RPMI7951 (cell line): Measurements from ENCODE around the gene MT3. TPM values are rescaled to one million over a fixed set of nuclear protein-coding genes. Genes with fewer than 3 reads are reported as not detected.
"Not testable (repeated sequence)": the region's sequence is repeated elsewhere in the genome, so short reads cannot be mapped to it uniquely, and the experiment has no call there.

Experiments
- DNase-seq: peaks from one replicate; pipeline ENCODE4 v3.0.0-alpha.2; 2012; ENCODE audit warnings: low read depth
- total RNA-seq: library from RNA; depleted of rRNA; stranded (reverse); fragments of >200 nt; shearing (Covaris generic); gene quantifications from 2 replicates; pipeline ENCODE4 v1.2.3, GENCODE V29; 2014

MT3 gene
- total RNA-seq, 1 experiment from 2014 or later = not detected

GRCh38 chr16:56580391-56581048, 8.8 kb upstream of the MT3 start:
- no peak for DNase-seq

DNA sequence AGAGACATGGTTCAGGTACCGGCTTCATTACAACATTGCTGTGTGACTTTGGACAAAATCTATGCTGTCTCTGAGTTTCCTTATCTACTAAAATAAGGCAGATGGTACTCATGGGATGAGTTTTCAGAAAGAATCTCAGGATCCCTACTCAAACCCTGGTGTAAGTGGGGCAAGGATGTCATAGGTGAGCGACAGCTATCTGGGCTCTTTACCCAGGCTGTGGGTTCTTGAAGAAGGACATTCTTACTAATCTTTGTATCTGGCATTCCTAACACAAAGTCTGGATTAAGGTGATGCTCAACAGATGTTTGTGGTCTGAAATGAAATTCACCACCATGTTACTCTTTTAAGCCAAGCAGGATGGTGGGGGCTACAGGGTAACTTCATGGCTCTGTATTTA, 6.4 kb upstream of the MT3 start:
- DNase-seq = not testable (repeated sequence)

- no peak for DNase-seq
Observed at GRCh38 chr16:56583351-56584168, 5.8 kb upstream of the MT3 start.

DNA sequence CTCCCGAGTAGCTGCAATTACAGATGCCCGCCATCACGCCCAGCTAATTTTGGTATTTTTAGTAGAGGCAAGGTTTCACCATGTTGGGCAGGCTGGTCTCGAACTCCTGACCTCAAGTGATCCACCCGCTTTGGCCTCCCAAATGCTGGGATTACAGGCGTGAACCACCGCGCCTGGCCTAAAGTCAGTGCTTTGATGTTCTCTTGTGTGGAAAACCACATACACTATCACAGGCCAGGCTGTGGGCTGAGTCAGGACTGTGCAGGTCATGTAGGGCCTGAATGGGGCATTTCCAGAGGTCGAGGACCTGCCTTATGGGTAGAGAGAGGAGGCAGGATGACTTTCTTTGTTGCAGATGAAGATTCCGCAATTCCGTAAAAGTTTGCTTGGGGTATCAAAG, 5.1 kb upstream of the MT3 start:
- DNase-seq = no peak

DNA sequence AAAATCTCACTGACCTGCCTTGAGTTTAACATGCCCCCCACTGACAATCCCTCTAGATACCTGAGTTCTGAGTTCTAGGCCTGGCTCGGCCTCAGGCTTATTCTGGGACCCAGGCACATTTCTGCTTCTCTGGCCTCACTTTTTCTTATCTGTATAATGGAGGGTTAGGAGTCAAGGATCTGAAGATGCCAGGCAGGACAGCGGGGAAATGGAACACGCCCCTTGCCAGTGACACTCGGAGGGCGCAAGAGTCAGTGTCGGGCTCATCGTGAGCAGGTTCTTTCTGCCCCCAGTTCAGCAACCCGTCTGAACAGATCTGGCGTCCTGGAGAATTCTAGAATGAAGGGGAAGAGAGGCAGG, 567 bp upstream of the MT3 start:
- DNase-seq = no peak

DNA sequence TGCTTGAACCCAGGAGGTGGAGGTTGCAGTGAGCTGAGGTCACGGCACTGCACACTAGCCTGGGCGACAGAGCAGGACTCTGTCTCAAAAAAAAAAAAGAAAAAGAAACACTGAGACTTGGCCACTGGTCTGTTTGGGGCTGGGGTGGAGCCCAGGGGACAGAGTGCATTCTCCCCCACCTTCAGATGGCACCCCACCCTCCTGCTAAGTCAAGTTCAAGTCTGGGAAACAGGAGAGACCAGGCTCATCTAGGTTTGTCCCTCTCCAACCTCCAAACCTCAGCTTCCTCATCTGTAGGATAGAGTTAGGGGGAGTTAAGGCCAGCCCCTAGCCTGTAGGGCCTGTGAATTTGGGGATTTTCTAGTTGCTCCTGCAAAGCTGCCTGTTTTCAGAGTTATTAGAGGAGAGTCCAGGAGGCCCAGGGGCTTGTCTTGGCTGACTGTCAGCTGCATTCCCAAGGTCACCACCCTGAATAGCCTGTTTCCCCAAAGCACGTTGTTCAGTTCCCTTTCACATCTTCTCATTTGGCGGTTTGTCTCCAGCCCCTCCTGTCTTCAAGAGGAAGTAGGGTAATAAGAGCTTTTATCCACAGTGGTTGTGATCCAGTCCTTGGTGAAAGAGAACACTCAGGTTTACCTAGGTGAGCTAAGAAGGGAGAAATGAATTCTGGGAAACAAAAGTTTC, 2.2 kb downstream of the MT3 start:
- no peak for DNase-seq

- no peak for DNase-seq
Observed at GRCh38 chr16:56593573-56594291, 4.4 kb downstream of the MT3 start.

- no peak for DNase-seq
Observed at GRCh38 chr16:56594292-56594619, 4.9 kb downstream of the MT3 start.

DNA sequence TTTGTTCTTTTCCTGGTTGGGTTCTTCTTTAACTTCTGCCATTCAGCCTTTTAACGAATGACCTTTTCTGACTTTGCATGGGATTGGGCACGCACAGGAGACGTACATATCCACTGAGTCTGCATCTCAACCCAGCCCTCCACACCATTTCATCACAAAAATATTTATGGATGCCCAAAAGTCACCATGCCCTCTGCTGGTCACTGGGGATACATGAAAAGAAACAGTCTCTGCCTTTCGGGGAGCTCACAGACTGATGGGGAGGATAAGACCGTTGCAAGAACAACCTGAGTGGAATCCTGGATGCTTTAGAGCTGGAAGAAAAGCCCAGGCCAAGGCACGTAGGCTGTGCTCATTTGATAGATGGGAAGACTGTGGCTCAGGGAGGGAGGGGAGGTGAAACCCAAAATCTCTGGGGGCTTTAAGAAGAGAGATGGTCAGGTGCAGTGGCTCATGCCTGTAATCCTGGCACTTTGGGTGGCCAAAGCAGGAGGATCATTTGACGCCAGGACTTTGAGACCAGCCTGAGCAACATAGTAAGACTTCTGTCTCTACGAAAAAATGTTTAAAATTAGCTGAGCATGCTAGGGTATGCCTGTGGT, 11.2 kb downstream of the MT3 start:
- peak; percentile 74 for DNase-seq

DNA sequence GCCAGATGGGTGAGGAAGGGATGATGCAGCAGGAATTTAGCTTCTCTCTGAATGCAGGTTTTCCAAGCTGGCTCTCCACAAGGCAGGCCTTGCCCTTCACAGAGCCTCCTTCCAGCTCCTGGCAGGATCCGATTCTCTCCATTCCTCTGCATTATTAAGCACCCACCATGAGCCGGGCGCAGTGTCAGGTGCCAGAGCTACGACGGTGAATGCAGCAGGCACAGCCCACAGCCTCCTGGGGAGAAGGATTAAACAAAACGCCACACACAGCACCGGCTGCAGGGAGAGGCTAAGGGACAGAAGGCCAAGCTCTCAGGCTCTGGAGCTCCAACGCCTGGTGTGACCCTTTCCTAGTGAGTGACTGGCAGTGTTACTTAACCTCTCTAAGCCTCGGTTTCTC, 12.0 kb downstream of the MT3 start:
- no peak for DNase-seq

DNA sequence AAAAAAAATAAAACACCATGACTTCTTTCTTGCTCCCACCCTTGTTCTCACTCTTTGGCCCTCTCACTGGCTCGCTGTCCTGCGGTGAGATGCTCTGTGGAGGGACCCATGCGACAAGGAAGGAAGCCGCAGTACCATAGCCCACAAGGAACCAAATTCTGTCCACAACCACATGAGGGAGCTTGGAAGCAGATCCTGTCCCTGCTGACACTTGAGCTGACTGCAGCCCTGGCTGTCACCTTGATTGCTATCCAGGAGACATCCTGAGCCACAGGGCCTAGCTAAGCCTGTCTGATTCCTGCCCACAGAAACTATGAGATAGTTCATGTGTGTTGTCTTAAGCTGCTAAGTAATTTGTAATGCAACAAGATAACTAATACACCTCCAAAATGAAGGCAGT, 14.3 kb downstream of the MT3 start:
- peak; percentile 64 for DNase-seq

DNA sequence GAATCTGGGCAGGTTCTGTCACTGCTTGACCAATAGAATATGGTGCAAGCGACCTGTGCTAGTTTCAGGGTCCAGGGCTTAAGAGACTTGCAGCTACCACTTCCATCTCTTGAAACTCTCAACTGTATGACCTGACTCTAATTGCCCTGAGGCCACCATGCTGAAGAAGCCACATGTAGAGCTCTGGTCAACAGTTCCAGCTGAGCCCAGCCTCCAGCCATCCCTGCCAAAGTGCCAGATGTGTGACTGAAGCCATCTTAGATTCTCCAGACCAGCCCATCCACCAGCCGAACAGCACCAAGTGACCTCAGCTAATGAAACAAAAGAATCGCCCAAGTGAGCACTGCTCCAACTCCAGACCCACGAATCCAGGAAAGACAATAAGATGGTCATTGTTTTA, 15.6 kb downstream of the MT3 start:
- DNase-seq = peak; percentile 90

- DNase-seq = no peak
Observed at GRCh38 chr16:56605475-56605874, 16.1 kb downstream of the MT3 start.

DNA sequence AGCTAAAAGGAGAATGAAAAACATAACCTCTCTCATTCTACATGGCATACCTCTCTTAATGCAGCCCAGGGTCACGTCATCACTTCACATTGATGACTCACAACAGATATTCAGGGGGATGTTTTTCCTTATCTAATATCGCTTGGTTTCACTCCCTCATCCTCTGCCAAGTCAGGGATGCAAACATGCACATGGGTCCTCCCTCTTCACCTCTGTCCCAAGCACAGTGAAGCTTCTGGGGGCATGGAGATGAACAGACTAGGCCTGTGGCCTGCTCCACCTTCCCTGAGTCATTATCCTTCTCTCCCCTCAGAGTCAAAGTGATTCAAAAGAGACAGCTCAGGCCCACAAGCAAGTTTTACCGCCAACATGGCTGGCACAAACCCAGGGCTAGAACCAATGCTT, 16.7 kb downstream of the MT3 start:
- peak; percentile 95 for DNase-seq

- DNase-seq = peak; percentile 97
Observed at GRCh38 chr16:56606476-56607108, 17.3 kb downstream of the MT3 start.

DNA sequence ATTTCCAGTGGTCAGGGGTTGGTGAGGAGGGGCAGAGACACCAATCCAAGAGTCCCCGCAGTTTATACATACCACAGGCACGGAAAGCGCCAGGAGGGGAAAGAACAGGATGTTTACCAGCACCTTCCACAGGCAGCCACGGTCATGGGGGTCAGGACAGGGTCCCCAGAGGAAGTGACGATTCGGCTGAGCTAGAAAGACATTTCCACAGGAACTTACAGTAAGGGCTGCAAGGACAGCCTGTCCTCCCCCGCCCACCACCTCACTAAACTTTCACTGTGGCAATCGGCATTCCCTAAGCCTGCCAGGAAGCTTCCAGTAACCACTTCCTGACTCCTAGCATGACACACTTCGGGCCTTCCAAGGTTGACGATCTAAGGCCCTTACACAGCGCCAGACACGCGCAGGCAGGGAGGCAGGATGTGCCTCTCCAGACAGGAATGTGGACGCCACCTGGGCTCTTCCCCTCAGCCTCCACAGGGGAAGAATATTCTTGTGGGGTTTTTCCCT, 17.8 kb downstream of the MT3 start:
- peak; percentile 100 for DNase-seq

DNA sequence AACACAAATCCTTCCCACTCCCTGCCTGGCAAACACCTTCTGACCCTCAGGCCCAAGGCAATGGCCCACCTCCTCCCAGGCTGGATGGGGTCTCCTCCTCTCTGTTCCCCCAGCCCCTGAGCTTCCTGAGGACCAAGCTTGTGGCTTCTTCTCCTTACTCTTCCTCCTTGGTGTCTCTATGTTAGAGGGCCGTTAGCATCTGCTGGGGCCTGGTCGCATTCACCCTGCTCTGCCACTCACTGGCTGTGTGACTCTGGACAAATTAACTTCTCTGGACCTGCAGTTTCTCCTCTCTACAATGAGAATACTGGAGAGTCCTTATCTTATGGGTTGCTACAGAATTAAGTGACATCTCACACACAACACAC, 18.3 kb downstream of the MT3 start:
- no peak for DNase-seq

GRCh38 chr16:56608043-56608875, 18.9 kb downstream of the MT3 start, which contains the start of gene MT2A:
Gene MT2A (plus strand): TSS chr16:56608584. CDS start chr16:56608656, 72 bp downstream.
- DNase-seq = peak; percentile 98

DNA sequence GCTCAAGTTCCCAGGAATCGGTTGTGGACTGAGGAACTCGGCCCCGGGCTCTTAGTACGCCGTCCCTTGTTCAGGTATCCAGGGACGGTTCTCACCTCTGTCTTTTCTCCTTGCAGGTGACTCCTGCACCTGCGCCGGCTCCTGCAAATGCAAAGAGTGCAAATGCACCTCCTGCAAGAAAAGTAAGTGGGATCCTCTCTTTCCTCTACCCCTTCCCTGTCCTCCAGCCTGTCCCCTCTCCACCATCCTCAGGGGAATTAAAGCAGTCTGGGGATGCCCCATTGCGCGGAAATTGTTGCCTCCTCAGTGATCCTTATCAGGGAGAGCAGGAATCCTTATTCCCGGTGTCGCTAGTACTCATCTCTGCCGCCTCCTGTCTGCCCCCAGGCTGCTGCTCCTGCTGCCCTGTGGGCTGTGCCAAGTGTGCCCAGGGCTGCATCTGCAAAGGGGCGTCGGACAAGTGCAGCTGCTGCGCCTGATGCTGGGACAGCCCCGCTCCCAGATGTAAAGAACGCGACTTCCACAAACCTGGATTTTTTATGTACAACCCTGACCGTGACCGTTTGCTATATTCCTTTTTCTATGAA, 19.6 kb downstream of the MT3 start:
- peak; percentile 52 for DNase-seq

DNA sequence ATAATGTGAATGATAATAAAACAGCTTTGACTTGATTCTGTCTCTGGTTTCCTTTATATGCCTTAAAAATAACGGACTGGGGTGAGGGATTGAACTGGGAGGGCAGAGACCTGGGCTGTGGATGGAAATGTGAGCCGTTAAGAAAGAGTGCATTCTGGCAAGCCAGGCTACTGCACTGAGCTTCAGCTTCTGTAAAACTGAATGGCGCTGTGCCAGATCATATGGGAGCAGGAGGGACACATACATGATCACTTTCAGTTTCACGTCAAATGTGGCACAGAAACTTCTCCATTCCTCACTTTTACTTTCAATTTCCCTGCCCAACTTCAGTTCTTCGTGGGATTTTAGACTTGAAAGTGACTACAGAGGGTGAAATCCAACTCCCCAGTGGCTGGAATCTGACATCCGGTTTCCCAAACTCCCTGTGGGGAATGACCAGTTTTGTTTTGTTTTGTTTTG, 20.2 kb downstream of the MT3 start:
- peak; percentile 92 for DNase-seq
